GM12892 (cell line): ENCODE results near the gene CD209.

Experiments
- POLR2A ChIP-seq: IDR thresholded peaks from 2 replicates; pipeline ENCODE4 v1.6.1; 2011; ENCODE audit warnings: low read depth, low read length, control low read depth
- POLR2AphosphoS5 ChIP-seq: IDR thresholded peaks from 2 replicates; pipeline ENCODE4 v1.6.1; 2011; ENCODE audit warnings: low read depth, low read length, control low read depth

- no peak for TF ChIP-seq POLR2AphosphoS5
- TF ChIP-seq POLR2A: no peak
Observed at GRCh38 chr19:7792281-7792680, 44.9 kb upstream of the CD209 start.
